HG03558 (cell line): ENCODE results near the gene ABLIM1.

Source experiments
- ATAC-seq: cut with Tn5 transposase; IDR thresholded peaks from one replicate; pipeline ENCODE4 v1.9.1; 2021; ENCODE audit warnings: moderate number of reproducible peaks; ENCODE audit not compliant: unreplicated experiment; ENCODE audit errors: extremely low read depth

Gene ABLIM1

GRCh38 chr10:114681542-114681941 is 23.5 kb upstream of the ABLIM1 start:
- ATAC-seq: no peak

DNA sequence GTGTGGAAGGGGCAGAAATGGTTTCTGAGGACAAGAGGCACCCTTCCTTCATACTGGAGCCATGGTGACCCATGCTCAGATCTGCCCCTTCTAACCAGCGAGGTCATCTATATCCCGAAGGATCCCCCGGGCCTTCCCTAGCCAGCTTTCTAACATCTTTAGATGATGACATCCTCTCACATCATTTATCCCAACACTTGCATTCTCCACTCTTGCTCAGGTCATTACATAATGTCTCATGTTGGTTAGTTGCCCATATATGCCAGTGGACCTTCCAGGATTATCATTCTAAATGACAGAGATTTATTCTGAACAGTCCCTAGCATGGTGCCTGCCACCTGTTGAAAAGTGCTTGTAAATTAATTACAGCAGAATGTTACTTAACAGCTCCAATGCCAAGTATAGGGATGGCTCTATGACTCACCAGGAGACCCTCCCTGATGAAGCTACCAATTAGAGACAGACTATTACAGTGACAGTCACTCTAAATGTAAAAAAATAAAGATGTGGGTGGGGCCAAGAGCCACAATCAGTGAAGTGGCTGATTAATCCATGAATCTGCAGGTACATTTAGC is 22.6 kb upstream of the ABLIM1 start:
- ATAC-seq: no peak

- ATAC-seq: no peak
These were observed 21.5 kb upstream of the ABLIM1 start for GRCh38 chr10:114679552-114679951.

DNA sequence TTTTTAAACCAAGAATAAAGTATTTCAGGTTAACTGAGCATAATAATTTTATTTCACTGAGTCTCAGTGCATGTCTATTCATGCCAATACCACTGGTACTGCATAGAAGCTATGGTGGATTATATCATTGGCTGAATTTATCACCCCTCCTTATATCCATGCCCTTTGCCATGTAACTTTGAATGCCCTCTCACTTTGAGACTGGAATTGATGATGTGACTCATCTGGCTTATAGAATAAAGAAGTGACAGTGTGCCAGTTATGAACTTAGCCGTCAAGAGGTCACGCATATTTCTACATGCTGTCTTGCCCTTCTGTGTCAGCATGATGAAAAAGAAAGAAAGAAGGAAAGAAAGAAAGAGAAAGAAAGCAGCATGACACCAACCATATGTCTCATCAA is 20.7 kb upstream of the ABLIM1 start:
- no peak for ATAC-seq

- ATAC-seq: no peak
These were observed 20.3 kb upstream of the ABLIM1 start for GRCh38 chr10:114678336-114678735.

DNA sequence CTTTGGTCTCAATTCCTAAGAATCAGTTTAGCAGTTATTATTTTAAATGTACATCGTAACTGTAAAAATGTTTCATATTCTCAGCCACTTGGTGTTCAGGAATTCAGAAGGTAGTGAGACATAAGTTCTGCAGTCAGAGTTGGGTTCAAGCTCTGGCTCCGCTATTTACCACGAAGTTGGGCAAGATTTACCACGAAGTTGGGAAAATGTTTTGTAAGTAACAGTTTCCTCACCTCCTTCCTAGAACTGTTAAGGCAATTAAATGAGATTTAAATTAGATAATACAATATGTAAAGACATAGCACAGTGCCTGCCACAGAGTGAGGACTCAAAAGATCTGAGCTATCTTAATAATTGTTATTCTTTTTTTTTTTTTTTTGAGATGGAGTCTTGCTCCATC is 16.3 kb upstream of the ABLIM1 start:
- no peak for ATAC-seq

DNA sequence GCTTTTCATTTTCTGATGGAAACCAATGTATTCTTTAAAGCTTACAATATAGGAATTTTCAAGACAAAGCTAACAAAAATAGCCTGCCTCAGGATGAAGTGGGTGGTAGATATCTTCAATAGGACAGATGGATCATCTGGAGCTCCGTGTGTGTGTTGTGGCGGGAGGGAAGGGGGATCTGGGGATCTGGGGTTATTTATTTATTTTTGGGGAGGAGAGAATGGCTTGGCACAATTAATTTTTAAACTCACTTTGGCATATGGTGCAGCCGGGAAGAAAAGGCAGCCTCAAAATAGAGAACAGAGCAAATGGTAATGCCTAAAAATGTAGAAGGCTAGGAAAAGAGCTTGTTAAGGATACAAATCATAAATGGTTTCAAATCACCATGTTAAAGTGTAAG is 11.6 kb upstream of the ABLIM1 start:
- ATAC-seq: no peak

- ATAC-seq: no peak
These were observed 10.5 kb upstream of the ABLIM1 start for GRCh38 chr10:114668375-114669080.

DNA sequence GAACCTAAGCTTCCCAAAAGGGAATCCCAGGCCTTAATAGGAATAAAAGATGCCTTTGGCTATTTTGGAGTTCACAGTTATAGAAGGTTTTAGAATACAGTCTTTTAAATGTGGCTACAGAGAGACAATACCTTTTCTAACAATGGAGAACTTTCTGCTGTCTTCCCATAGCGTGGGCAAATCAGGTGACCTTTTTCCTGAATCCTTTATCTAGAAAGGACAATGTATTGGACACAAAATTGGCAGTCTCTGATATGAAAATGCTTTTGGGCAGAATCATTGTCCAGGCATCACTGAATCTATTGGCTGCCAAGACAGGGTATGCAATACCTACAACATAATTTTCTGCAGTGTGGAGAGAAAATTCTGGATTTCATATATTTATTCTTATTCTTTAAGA is 7.8 kb upstream of the ABLIM1 start:
- ATAC-seq: no peak

GRCh38 chr10:114665406-114665805 is 7.3 kb upstream of the ABLIM1 start:
- no peak for ATAC-seq

DNA sequence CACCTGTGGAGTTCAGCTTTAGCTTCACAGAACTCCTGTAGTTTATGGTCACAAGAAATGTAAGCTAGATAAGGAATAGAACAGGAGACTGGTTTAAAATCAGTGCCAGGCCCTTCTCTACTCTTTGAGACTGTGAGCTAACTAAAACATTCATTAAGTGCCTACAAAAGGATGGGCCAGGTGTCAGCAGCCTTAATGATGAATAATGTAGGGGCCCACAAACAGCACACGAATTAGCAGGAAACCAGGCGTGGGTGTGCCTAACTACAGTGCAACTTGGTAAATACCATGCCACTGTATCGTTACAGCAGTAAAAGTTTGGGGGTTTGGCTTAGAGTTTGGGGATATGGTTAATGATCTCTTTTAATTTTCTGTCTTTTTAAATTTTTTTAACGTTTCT is 6.1 kb upstream of the ABLIM1 start:
- ATAC-seq: no peak

DNA sequence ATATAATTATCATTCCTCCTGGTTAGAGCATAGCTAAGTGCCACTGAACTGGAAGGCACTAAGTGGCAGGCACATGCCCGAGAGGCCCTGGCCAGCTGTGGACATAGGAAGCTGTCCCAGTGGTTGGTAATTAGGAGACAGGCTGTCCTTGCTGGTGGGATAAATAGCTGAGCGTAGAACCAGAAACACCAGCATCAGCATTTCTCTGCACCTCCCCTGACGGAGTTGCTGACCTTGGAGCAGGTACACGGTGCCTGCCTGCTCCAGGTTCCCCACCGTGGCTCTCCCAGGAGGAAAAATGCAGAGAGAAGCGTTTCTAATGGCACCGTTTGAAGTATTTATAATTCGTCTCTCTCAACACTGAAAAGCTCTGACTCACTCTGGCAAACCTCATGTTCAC is 5.6 kb upstream of the ABLIM1 start:
- ATAC-seq: no peak

- no peak for ATAC-seq
These were observed 4.7 kb upstream of the ABLIM1 start for GRCh38 chr10:114662646-114663217.

- no peak for ATAC-seq
These were observed 3.3 kb upstream of the ABLIM1 start for GRCh38 chr10:114661212-114661880.

DNA sequence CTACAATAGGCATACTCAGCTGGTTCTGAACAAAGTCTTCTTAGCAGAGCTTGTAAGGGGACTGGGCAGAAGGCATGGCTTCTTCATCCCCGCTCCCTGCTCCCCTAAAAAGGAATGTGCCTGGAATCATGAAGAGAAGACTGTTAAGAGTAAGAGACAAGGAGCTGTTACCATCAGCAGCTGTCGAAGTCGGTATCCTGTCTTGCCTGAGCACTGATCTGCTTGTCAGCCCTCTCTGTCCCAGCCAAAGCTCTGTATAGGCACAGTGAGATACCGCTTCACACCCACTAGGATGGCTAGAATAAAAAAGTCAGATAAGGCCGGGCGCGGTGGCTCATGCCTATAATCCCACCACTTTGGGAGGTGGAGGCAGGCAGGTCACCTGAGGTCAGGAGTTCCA is 2.4 kb downstream of the ABLIM1 start:
- ATAC-seq: no peak

GRCh38 chr10:114654822-114655575 is 3.1 kb downstream of the ABLIM1 start:
- no peak for ATAC-seq

GRCh38 chr10:114653926-114654325 is 4.1 kb downstream of the ABLIM1 start:
- no peak for ATAC-seq

DNA sequence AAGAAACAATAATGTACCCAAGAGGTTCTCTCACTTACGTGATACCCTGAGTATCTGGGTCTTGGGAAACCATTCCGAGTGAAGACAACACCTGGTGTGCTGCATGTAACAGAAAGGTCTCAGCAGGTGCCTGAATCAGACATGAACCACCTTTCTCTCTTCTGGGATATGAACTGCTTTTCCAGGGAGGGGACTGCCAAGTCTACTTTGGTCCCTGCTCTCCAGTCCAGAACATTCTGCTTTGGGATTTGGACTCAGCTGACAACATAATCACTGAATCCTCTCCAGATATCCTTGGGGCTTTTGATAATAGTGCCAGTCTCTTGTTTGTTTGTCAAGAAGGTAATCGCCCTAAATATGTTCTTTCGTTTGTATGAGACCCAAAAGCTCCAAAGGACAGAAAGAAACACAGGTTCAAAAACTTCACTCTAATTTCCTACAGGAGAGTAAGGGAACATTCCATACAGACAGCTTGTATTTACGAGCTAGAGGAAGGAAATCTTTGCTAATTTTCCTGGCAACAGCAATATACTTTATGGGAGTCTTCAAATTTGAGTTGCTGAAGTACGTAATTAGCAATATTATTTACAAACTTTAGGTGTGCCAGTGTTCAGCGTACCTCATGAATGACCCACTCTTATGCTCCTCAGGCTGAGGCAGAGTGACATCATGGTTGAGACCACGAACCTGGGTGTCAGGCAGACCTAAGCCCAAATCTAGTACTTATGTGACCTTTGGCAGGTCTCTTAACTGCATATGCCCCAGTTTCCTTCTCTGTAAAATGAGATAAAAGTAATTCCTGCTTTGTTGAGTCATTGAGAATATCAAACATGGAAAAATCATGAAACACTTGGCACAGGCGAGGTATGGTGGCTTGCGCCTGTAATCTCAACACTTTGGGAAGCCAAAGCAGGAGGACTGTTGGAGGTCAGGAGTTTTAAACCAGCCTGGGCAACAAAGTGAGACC is 5.4 kb downstream of the ABLIM1 start:
- no peak for ATAC-seq

GRCh38 chr10:114650831-114651230 is 7.2 kb downstream of the ABLIM1 start:
- ATAC-seq: no peak

DNA sequence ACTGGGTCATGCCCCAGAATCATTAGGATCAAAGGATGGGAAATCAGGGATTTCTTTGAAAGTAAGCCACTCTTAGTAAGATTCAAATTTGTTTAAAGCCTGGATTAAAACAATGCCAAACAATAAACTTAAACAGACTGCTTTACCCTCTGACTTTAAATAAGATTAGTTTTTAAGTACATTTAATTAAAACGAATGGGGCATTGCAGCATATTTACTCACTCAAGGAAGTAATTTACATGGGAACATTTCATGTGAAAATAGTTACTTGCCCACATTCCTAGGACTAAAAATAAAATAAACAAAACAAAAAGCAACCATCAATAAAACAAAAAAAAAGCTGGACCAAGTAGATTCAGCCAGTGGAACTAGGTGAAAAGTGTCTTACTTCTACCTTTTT is 7.8 kb downstream of the ABLIM1 start:
- ATAC-seq: no peak
